Tracheal epithelial cell (primary cell): ENCODE data around the gene EED. TPM values are rescaled to one million over a fixed set of nuclear protein-coding genes. Genes with fewer than 3 reads are reported as not detected.

ENCODE experiments used
- total RNA-seq: library from RNA; depleted of rRNA; stranded (reverse); fragments of >200 nt; gene quantifications from 2 replicates; pipeline ENCODE4 v1.2.1, GENCODE V29; 2014

EED gene, protein sequence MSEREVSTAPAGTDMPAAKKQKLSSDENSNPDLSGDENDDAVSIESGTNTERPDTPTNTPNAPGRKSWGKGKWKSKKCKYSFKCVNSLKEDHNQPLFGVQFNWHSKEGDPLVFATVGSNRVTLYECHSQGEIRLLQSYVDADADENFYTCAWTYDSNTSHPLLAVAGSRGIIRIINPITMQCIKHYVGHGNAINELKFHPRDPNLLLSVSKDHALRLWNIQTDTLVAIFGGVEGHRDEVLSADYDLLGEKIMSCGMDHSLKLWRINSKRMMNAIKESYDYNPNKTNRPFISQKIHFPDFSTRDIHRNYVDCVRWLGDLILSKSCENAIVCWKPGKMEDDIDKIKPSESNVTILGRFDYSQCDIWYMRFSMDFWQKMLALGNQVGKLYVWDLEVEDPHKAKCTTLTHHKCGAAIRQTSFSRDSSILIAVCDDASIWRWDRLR
- total RNA-seq: 8.7 and 9.2 TPM in 2 replicates

DNA sequence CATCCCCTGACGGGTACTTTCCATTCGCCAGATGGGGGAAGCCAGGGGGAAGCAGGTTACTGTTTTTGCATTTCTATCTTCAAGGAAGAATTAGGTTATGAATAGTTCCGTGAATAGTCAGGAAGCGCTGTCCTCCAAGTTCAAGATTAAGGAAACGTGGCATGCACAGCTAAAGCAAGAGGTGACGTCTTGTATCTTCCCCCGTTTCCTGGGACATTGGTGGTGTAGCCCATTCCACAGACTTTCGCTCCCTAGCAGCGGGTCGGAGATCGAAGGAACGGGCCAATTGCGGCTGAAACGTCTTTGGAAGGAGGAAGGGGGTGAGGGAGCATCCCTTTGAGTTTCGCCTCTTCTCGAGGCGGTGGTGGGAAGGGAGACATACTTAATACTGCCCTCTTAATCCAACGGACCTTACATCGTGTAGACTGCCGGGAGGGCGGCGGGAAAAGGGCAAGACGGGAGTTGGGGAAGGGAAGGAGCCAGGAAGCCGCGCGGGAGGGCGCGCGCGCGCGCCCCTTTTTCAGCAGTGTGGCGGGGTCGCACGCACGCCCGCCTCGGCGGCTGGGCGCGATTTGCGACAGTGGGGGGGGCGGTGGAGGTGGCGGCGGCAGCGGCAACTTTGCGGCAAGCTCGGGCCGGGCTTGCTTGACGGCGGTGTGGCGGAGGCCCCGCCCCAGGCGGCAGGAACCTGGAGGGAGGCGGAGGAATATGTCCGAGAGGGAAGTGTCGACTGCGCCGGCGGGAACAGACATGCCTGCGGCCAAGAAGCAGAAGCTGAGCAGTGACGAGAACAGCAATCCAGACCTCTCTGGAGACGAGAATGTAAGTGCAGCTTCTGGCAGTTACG lies at the start of gene EED:
Gene EED (plus strand): TSS at position 232 of the 847 bp plus-strand sequence. CDS start 477 bp downstream, at position 709.

DNA sequence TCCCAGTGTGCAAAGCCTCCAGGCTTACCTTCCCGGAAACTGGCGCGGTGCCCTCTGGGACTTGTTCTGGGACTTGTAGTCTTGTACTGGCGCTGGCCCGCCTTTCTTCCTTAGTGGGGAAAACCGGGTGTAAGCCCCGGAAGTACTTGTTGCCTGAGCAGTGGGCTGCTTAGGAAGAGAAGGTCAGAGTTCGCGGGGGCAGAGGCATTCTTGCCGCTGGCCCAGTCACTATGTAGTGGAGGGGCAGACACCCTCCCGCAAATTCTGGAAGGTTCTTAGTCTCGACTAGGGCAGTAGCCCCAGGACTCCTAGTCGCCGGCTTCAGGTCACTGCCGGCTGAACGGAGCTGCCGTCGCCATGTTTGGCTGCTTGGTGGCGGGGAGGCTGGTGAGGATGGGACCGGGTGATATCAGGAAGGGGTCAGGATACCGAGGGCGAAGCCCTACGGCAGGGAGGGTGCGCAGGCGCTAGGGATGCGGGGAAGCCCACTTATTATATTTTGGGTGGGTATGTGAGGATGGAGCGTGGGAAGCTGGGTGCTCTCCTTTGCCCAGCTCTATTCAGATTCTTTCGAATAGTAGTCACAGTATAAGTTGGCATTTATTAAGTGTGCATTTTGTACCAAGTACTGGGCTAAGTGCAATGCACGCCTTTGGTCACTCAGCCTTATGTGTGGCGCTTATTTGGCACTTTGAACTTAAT lies 57.7 kb downstream of the EED start, which contains the start of gene HIKESHI:
Gene HIKESHI (plus strand): TSS at position 149 of the 702 bp plus-strand sequence. CDS start 209 bp downstream, at position 358.

Other genes with a start within 250 kb of the EED start
- gene PICALM, start 175.7 kb upstream of the EED start, total RNA-seq: 219 and 317 TPM in 2 replicates
- 59.8 and 85.3 TPM in 2 replicates for gene HIKESHI, start 57.5 kb downstream of the EED start, total RNA-seq
- 0.21 TPM in 1 of 2 replicates, not detected in the other for gene CCDC81, start 130.1 kb downstream of the EED start, total RNA-seq